NCI-H2107 treated with DMSO at 0.1 percent for 48 hours (cell line): ENCODE results near the gene NR2C2.

Experiments
- DNase-seq: peaks from one replicate; lab custom pipeline; 2025; ENCODE audit not compliant: unreplicated experiment; lab: John Stamatoyannopoulos, UW

Gene NR2C2

DNA sequence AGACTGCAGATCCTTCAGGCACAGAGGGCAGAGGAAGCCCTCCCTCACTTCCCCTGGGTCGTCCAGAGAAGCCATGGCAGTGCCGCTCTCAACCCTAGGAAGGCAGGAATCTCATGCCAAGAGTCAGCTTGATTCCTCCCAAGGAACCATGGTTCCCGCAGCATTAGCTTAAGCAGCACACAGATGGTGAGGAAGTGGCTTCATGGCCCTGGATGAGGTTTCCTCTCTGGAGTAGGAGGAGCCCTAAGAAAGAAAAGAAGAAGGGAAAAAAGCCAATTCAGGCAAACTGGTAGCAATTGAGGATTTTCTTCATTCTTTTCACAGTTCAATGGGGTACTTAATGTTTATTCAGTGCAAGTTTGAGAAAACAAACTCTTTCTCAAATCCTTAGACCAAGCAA, 148.7 kb downstream of the NR2C2 start:
- DNase-seq: no peak

GRCh38 chr3:15097891-15098290, 150.5 kb downstream of the NR2C2 start:
- DNase-seq: no peak
